ENCODE measurements around the gene WRNIP1.

- TF ChIP-seq, protein P1, sequence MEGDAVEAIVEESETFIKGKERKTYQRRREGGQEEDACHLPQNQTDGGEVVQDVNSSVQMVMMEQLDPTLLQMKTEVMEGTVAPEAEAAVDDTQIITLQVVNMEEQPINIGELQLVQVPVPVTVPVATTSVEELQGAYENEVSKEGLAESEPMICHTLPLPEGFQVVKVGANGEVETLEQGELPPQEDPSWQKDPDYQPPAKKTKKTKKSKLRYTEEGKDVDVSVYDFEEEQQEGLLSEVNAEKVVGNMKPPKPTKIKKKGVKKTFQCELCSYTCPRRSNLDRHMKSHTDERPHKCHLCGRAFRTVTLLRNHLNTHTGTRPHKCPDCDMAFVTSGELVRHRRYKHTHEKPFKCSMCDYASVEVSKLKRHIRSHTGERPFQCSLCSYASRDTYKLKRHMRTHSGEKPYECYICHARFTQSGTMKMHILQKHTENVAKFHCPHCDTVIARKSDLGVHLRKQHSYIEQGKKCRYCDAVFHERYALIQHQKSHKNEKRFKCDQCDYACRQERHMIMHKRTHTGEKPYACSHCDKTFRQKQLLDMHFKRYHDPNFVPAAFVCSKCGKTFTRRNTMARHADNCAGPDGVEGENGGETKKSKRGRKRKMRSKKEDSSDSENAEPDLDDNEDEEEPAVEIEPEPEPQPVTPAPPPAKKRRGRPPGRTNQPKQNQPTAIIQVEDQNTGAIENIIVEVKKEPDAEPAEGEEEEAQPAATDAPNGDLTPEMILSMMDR (conservative IDR thresholded peaks at IDR 0.05) = no peak
- no peak for TF ChIP-seq ZFX (IDR thresholded peaks at IDR 0.05)
These were observed 5.9 kb downstream of the WRNIP1 start for GRCh38 chr6:2771079-2771478.

All from C4-2B (cell line).